ENCODE measurements around the gene DET1.
"Not testable (repeated sequence)": the region's sequence is repeated elsewhere in the genome, so short reads cannot be mapped to it uniquely, and the experiment has no call there.

DNA sequence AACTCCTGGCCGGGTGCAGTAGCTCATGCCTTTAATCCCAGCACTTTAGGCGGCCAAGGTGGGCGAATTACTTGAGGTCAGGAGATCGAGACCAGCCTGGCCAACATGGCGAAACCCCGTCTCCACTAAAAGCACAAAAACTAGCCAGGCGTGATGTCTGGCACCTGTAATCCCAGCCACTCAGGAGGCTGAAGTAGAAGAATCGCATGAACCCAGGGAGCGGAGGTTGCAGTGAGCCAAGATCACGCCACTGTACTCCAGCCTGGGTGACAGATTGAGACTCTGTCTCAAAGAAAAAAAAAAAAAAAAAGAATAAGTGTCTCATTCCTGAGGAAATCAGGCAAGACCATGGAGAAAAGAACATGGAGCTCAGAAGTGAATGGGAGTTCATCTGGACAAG lies 77.8 kb downstream of the DET1 start:
- TF ChIP-seq POLR2A (IDR thresholded peaks at IDR 0.05; ENCODE audit: low read length); GATA1 (IDR thresholded peaks at IDR 0.05; ENCODE audit: low read depth, low read length): not testable (repeated sequence)
